Astrocyte of the spinal cord (primary cell): Measurements from ENCODE around the gene ARL4A.
A peak's percentile ranks its signal among the peaks of the same experiment; 100 is the strongest.
"Not testable (repeated sequence)": the region's sequence is repeated elsewhere in the genome, so short reads cannot be mapped to it uniquely, and the experiment has no call there.

ENCODE experiments used
- DNase-seq: peaks from one replicate; pipeline ENCODE4 v3.0.0; 2011; ENCODE audit warnings: low read depth, low spot score
- H3K4me3 ChIP-seq: 2 replicates; pipeline ENCODE4 v1.5.1; 2011; ENCODE audit warnings: low read depth, mild to moderate bottlenecking, low read length, moderate library complexity
- in situ Hi-C: cut with HindIII; loops from 2 replicates; pipeline ENCODE4 v1.10.0; 2017; ENCODE audit warnings: low sequenced_read_pairs
- TF ChIP-seq, protein P1 (sequence below): IDR thresholded peaks from 2 replicates; pipeline ENCODE4 v1.5.1; 2012; ENCODE audit warnings: low read depth, mild to moderate bottlenecking, low read length, inconsistent platforms

ARL4A gene

DNA sequence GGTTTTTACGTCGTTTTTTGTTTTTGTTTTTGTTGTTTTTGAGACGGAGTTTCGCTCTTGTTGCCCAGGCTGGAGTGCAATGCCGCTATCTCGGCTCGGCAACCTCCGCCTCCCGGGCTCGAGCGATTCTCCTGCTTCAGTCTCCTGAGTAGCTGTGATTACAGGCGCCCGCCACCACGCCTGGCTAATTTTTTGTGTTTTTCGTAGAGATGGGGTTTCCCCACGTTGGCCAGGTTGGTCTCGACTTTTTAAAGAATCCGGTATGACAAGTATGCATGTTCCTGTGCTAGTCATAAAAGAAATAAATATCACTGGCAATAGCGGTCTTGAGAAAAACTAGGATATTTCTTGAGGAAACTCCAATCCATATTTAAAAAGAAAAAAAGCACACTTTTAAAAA lies 2.7 kb upstream of the ARL4A start:
- no peak overlapping the region for H3K4me3 ChIP-seq
- TF ChIP-seq, protein P1, sequence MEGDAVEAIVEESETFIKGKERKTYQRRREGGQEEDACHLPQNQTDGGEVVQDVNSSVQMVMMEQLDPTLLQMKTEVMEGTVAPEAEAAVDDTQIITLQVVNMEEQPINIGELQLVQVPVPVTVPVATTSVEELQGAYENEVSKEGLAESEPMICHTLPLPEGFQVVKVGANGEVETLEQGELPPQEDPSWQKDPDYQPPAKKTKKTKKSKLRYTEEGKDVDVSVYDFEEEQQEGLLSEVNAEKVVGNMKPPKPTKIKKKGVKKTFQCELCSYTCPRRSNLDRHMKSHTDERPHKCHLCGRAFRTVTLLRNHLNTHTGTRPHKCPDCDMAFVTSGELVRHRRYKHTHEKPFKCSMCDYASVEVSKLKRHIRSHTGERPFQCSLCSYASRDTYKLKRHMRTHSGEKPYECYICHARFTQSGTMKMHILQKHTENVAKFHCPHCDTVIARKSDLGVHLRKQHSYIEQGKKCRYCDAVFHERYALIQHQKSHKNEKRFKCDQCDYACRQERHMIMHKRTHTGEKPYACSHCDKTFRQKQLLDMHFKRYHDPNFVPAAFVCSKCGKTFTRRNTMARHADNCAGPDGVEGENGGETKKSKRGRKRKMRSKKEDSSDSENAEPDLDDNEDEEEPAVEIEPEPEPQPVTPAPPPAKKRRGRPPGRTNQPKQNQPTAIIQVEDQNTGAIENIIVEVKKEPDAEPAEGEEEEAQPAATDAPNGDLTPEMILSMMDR: no peak
- DNase-seq: no peak
- in situ Hi-C loops: no loop called here

DNA sequence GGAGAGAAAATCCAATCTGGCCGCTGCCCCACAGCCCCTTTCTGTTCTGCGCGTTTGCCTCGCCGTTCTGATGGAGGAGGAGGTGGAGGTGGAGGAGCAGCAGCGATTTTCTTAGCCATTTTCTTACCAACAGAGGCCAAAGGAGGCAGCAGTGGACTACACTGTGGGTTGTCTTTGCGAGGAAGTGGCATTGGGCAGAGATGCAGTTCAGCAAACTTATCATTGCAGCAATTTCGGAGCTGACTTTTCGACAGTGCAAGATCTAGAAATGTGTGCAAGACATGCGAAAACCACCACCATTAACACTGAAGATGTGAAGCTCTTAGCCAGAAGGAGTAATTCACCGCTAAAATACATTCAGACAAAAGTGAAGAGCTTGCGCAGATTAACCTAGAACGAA lies 1.9 kb upstream of the ARL4A start:
- TF ChIP-seq, protein P1: peak; percentile 63
- H3K4me3 ChIP-seq: no peak overlapping the region
- in situ Hi-C loops: no loop called here
- peak; percentile 57 for DNase-seq

GRCh38 chr7:12686234-12686890 lies 1.1 kb upstream of the ARL4A start:
- H3K4me3 ChIP-seq: peak overlapping the region; percentile 92
- TF ChIP-seq, protein P1: peak; percentile 75
- DNase-seq: peak; percentile 86
- in situ Hi-C loops: no loop called here

- TF ChIP-seq, protein P1: no peak
- DNase-seq: no peak
- in situ Hi-C loops: no loop called here
- H3K4me3 ChIP-seq: peak overlapping the region; percentile 92
These were observed 312 bp downstream of the ARL4A start for GRCh38 chr7:12687718-12688171.

DNA sequence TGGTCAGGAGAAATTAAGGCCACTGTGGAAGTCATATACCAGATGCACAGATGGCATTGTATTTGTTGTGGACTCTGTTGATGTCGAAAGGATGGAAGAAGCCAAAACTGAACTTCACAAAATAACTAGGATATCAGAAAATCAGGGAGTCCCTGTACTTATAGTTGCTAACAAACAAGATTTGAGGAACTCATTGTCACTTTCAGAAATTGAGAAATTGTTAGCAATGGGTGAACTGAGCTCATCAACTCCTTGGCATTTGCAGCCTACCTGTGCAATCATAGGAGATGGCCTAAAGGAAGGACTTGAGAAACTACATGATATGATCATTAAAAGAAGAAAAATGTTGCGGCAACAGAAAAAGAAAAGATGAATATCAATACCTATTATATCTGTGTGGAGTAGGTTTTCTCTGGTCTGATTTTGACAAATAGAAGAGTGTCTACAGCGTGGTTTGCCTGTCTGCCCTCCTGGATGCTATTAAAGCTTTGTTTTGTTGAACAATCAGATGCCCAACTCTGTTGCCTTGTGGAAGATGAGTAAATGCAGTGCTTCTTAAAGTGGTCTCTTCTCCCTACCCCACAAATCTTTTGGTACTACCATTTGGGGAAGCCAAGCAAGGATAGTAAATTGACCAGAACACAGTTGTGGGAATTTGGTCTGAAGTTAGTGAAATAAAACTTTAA lies 1.2 kb downstream of the ARL4A start:
- in situ Hi-C loops, DNase-seq: not testable (repeated sequence)
- H3K4me3 ChIP-seq: peak overlapping the region; percentile 38

- in situ Hi-C loops: no loop called here
- TF ChIP-seq, protein P1: no peak
- DNase-seq: no peak
- H3K4me3 ChIP-seq: peak overlapping the region; percentile 38
These were observed 2.0 kb downstream of the ARL4A start for GRCh38 chr7:12689451-12689850.
